RPMI8226 (cell line): ENCODE measurements around the gene KLK3.

Source experiments
- DNase-seq: peaks from one replicate; pipeline ENCODE4 v3.0.0-alpha.2; 2015

KLK3 gene

DNA sequence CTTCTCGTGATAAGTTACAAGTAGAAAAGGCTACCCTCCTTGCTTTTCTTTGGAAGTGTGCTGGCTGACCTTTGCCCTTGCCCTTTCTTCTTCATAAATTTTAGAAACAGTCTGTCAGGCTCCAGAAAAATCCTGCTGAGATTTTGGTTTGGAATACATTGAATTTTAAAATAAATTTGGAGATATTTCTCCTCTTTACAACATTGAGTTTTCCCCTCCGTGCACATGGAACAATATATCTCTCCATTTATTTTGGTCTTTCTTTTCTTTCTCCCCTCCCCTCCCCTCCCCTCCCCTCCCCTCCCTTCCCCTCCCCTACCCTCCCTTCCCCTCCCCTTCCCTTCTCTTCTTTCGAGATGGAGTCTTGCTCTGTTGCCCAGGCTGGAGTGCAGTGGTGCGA lies 47.9 kb downstream of the KLK3 start:
- DNase-seq: no peak

DNA sequence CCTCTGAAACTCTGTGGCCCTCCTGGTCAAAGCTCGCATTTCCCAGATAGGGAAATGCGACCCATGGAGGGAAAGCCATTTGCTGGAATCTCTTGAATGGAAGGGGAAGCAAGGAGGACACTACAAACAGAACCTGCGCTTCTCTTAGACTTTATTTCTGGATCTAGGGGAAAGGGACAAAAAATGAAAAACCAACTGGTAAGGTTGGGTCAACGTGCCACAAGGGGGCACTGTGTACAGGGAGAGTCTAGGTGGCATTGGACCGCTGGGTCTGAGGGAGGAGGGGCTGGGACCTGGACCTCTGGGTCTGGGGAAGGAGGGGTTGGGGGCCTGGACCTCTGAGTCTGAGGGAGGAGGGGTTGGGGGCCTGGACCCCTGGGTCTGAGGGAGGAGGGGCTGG lies 51.5 kb downstream of the KLK3 start:
- DNase-seq: peak; percentile 62

DNA sequence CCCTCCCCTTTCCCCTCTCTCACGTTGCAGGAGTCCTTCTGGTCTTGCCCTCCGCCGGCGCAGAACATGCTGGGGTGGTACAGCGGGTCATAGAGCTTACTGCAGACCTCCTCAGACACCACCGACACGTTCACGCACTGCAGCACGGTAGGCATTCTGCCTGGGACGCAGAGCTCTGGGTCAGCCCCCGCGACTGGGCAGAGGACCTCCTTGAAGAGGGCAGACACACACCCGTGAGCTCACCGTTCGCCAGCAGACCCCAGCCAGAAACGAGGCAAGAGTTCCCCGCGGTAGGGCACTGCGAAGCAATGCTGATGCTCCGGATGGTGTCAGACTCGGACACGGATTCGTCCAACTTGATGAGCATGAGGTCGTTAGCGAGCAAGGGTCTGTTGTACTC lies 53.6 kb downstream of the KLK3 start:
- DNase-seq: no peak

DNA sequence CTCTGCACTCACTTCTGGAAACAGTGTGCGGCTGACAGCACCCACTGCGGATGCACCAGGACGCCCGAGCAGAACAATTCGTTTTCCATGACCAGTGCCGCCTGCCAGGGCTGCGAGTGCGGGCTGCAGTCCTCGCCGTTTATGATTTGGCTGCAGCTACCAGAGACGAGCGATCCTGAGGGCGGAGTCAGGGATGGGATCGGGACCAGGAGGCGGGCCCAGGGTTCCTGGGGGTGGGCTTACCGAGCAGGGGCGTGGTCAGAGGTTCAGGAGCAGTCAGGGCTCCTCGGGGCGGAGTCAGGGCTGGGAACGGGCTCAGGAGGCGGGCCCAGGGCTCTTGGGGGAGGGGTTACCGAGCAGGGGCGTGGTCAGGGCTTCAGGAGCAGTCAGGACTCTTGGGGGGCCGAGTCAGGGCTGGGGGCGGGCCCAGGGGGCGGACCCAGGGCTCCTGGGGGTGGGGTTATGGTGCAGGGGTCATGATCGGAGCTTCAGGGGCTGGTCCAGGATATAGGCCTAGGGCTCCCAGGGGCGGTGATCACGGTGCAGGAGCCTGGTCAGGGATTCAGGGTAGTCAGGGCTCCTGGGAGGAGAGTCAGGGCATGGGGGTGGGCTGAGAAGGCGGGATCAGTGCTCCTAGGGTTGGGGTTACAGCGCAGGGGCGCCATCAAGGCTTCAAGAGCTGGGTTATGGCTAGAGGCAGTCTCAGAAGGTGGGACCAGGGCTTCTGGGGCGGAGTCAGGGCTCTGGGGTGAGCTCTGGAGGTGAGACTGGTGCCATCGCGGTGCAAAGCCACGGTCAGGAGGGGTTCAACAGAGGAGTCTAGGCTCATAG lies 54.7 kb downstream of the KLK3 start:
- DNase-seq: peak; percentile 71
